Measurements from ENCODE around the gene GNB4.

GNB4 gene

DNA sequence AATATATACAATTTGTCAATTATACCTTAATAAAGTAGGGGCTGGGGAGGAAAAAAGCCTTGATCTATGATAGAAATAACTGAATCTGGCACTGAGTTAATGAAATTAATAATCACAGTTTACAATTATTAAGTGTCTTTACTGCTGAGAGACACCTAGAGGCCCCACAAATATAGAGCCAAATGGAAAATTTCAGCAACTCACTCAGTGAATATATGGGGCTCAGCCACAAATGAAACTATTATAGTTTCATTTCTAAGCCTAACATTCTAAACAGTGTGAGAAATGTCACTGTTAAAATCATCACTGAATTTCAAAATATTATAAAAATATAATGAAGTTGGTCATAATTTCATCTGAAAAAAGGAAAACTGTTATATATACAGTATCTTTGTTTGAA lies 40.3 kb downstream of the GNB4 start:
- peaks cover 15 to 64% (median 38%) of the 10 kb centered on the region in 4 experiments for H3K36me3 ChIP-seq (ENCODE audit: control insufficient read depth in 4 of 4, insufficient read depth in 4 of 4, low read length in 3 of 4)
- CTCF ChIA-PET: interaction anchor here (1.1 kb wide), 1 partner anchor 147 kb away, joined by 3 read pairs; no protein-coding TSS in a partner anchor

GRCh38 chr3:179410331-179410730 lies 40.9 kb downstream of the GNB4 start:
- H3K4me3 ChIP-seq (ENCODE audit: control insufficient read depth in 1 of 7, extremely low read depth in 1 of 7, insufficient read depth in 4 of 7, low read depth in 2 of 7, low read length in 6 of 7): no peak overlapping the region
- POLR2A ChIA-PET: no interaction called here
- DNase-seq: no peak
- H3K27ac ChIP-seq (ENCODE audit: insufficient read depth in 1 of 2, low read depth in 1 of 2, low read length in 2 of 2, poor library complexity in 1 of 2, severe bottlenecking in 2 of 2): no peak overlapping the region
- H3K4me1 ChIP-seq (ENCODE audit: control extremely low read depth in 1 of 4, control insufficient read depth in 4 of 4, insufficient read depth in 4 of 4, low read length in 3 of 4): no peaks in the 10 kb centered on the region
- H3K9me3 ChIP-seq (ENCODE audit: control extremely low read depth in 1 of 5, control insufficient read depth in 4 of 5, insufficient read depth in 2 of 5, low read depth in 1 of 5, low read length in 4 of 5): no peaks in the 10 kb centered on the region
- WGBS (ENCODE audit: insufficient coverage): 86% methylated on average over 1 of the region's 2 CpGs
- H3K36me3 ChIP-seq (ENCODE audit: control insufficient read depth in 4 of 4, insufficient read depth in 4 of 4, low read length in 3 of 4): peaks cover 15 to 66% (median 38%) of the 10 kb centered on the region in 4 experiments
- CTCF ChIA-PET: interaction anchor here (1.1 kb wide), 1 partner anchor 148 kb away, joined by 3 read pairs; no protein-coding TSS in a partner anchor
- H3K27me3 ChIP-seq (replicated peaks in 2 of 5; ENCODE audit: control insufficient read depth in 4 of 5, insufficient read depth in 5 of 5, low read length in 4 of 5): no peaks in the 10 kb centered on the region

More for the DNA sequence above, 40.3 kb downstream of the GNB4 start:
- POLR2A ChIA-PET: no interaction called here
- Histone ChIP-seq H3K4me1 (ENCODE audit: control extremely low read depth in 1 of 4, control insufficient read depth in 4 of 4, insufficient read depth in 4 of 4, low read length in 3 of 4) (no peaks in the 10 kb centered on the region), H3K27me3 (replicated peaks in 2 of 5; ENCODE audit: control insufficient read depth in 4 of 5, insufficient read depth in 5 of 5, low read length in 4 of 5) (no peaks in the 10 kb centered on the region), H3K9me3 (ENCODE audit: control extremely low read depth in 1 of 5, control insufficient read depth in 4 of 5, insufficient read depth in 2 of 5, low read depth in 1 of 5, low read length in 4 of 5) (no peaks in the 10 kb centered on the region), H3K27ac (ENCODE audit: insufficient read depth in 1 of 2, low read depth in 1 of 2, low read length in 2 of 2, poor library complexity in 1 of 2, severe bottlenecking in 2 of 2) (no peak overlapping the region), H3K4me3 (ENCODE audit: control insufficient read depth in 1 of 7, extremely low read depth in 1 of 7, insufficient read depth in 4 of 7, low read depth in 2 of 7, low read length in 6 of 7) (no peak overlapping the region)
- no peak for DNase-seq

- CTCF ChIA-PET: interaction anchor here (1.6 kb wide), 1 partner anchor 18 kb away, joined by 3 read pairs; no protein-coding TSS in a partner anchor
- Histone ChIP-seq H3K4me1 (ENCODE audit: control extremely low read depth in 1 of 4, control insufficient read depth in 4 of 4, insufficient read depth in 4 of 4, low read length in 3 of 4) (no peaks in the 10 kb centered on the region), H3K36me3 (ENCODE audit: control insufficient read depth in 4 of 4, insufficient read depth in 4 of 4, low read length in 3 of 4) (peaks cover 13 to 76% (median 47%) of the 10 kb centered on the region in 4 experiments), H3K9me3 (ENCODE audit: control extremely low read depth in 1 of 5, control insufficient read depth in 4 of 5, insufficient read depth in 2 of 5, low read depth in 1 of 5, low read length in 4 of 5) (no peaks in the 10 kb centered on the region), H3K4me3 (ENCODE audit: control insufficient read depth in 1 of 7, extremely low read depth in 1 of 7, insufficient read depth in 4 of 7, low read depth in 2 of 7, low read length in 6 of 7) (no peak overlapping the region), H3K27ac (ENCODE audit: insufficient read depth in 1 of 2, low read depth in 1 of 2, low read length in 2 of 2, poor library complexity in 1 of 2, severe bottlenecking in 2 of 2) (peak overlapping the region in 1 of 2 experiments; percentile 8), H3K27me3 (replicated peaks in 2 of 5; ENCODE audit: control insufficient read depth in 4 of 5, insufficient read depth in 5 of 5, low read length in 4 of 5) (no peaks in the 10 kb centered on the region)
- no peak for DNase-seq
- POLR2A ChIA-PET: interaction anchor here (1.2 kb wide), 1 partner anchor 23 kb away, joined by 3 read pairs; no protein-coding TSS in a partner anchor
- WGBS (ENCODE audit: insufficient coverage): no CpG with 5 or more reads among the region's 2 CpGs
Measured at GRCh38 chr3:179404307-179404706, 47.0 kb downstream of the GNB4 start.

- peaks cover 13 to 71% (median 43%) of the 10 kb centered on the region in 4 experiments for H3K36me3 ChIP-seq (ENCODE audit: control insufficient read depth in 4 of 4, insufficient read depth in 4 of 4, low read length in 3 of 4)
- ChIA-PET CTCF (interaction anchor here (0.8 to 1.7 kb wide), 4 partner anchors 17 to 160 kb away, joined by 3 to 4 read pairs (median 3); partner anchors contain the start of gene ACTL6A), POLR2A (interaction anchor here (1.1 kb wide), 1 partner anchor 16 kb away, joined by 6 read pairs; no protein-coding TSS in a partner anchor)
- no peak overlapping the region for H3K4me3 ChIP-seq (ENCODE audit: control insufficient read depth in 1 of 7, extremely low read depth in 1 of 7, insufficient read depth in 4 of 7, low read depth in 2 of 7, low read length in 6 of 7)
- H3K9me3 ChIP-seq (ENCODE audit: control extremely low read depth in 1 of 5, control insufficient read depth in 4 of 5, insufficient read depth in 2 of 5, low read depth in 1 of 5, low read length in 4 of 5): no peaks in the 10 kb centered on the region
- no peaks in the 10 kb centered on the region for H3K27me3 ChIP-seq (replicated peaks in 2 of 5; ENCODE audit: control insufficient read depth in 4 of 5, insufficient read depth in 5 of 5, low read length in 4 of 5)
- DNase-seq: no peak
- no peaks in the 10 kb centered on the region for H3K4me1 ChIP-seq (ENCODE audit: control extremely low read depth in 1 of 4, control insufficient read depth in 4 of 4, insufficient read depth in 4 of 4, low read length in 3 of 4)
- peak overlapping the region in 1 of 2 experiments; percentile 40 for H3K27ac ChIP-seq (ENCODE audit: insufficient read depth in 1 of 2, low read depth in 1 of 2, low read length in 2 of 2, poor library complexity in 1 of 2, severe bottlenecking in 2 of 2)
- no CpG with 5 or more reads among the region's 5 CpGs for WGBS (ENCODE audit: insufficient coverage)
Measured at GRCh38 chr3:179402963-179403362, 48.3 kb downstream of the GNB4 start.

DNA sequence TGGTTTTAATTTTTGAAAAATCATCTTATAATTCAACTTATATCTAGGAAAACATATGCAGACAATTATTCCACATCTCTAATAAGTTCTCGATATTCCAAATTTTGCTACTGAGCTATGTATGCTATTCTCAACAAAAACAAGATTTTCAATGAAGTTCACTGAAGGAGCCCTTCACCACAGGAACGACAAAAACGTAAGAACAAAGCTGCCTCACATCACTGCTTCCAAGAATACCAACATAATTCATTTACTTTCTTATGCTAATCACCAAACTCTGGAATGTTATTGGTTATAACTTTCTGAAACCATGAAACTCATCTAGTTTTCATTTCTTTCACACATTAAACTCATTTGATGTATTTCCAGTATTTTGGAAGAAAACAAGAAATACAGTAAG lies 49.7 kb downstream of the GNB4 start:
- Histone ChIP-seq H3K36me3 (ENCODE audit: control insufficient read depth in 4 of 4, insufficient read depth in 4 of 4, low read length in 3 of 4) (peaks cover 12 to 66% (median 39%) of the 10 kb centered on the region in 4 experiments), H3K4me3 (ENCODE audit: control insufficient read depth in 1 of 7, extremely low read depth in 1 of 7, insufficient read depth in 4 of 7, low read depth in 2 of 7, low read length in 6 of 7) (no peak overlapping the region), H3K27ac (ENCODE audit: insufficient read depth in 1 of 2, low read depth in 1 of 2, low read length in 2 of 2, poor library complexity in 1 of 2, severe bottlenecking in 2 of 2) (no peak overlapping the region), H3K4me1 (ENCODE audit: control extremely low read depth in 1 of 4, control insufficient read depth in 4 of 4, insufficient read depth in 4 of 4, low read length in 3 of 4) (no peaks in the 10 kb centered on the region), H3K27me3 (replicated peaks in 2 of 5; ENCODE audit: control insufficient read depth in 4 of 5, insufficient read depth in 5 of 5, low read length in 4 of 5) (no peaks in the 10 kb centered on the region), H3K9me3 (ENCODE audit: control extremely low read depth in 1 of 5, control insufficient read depth in 4 of 5, insufficient read depth in 2 of 5, low read depth in 1 of 5, low read length in 4 of 5) (no peaks in the 10 kb centered on the region)
- ChIA-PET CTCF (interaction anchor here (1.0 kb wide), 1 partner anchor 38 kb away, joined by 3 read pairs; no protein-coding TSS in a partner anchor), POLR2A (no interaction called here)
- WGBS (ENCODE audit: insufficient coverage): 100% methylated on average over 1 of the region's 3 CpGs
- no peak for DNase-seq

DNA sequence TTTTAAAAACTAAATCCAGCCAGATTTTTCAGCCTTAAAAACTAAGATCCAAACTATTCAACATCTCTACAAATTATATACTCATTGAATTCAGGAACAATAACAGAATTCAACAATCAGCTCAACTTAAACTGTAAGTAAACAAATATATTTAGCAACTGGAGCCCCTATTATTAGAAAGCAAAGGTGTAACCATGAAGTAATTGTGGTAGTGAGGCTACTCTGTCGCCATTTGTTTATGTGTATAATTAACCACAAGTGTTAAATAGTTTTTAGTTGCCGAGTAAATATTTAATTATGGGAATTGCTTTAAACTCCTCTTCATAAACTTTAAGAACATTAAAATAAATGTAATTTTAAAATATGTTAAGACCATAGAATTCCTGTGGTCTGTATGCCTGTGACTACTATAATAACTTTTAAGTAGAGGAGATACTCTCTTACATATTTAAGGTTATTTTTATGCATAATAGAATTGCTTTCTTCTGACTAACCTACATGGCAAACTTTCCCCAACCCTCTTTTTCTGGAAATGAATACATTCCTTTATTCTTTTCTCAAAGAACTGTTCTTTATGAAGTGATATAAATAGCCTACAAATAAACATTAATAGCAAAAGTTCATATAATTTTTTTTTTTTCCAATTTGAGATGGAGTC lies 52.6 kb downstream of the GNB4 start:
- POLR2A ChIA-PET: no interaction called here
- peaks cover 13 to 56% (median 35%) of the 10 kb centered on the region in 4 experiments for H3K36me3 ChIP-seq (ENCODE audit: control insufficient read depth in 4 of 4, insufficient read depth in 4 of 4, low read length in 3 of 4)
- CTCF ChIA-PET: interaction anchor here (0.7 kb wide), 1 partner anchor 195 kb away, joined by 3 read pairs; no protein-coding TSS in a partner anchor
- H3K4me1 ChIP-seq (ENCODE audit: control extremely low read depth in 1 of 4, control insufficient read depth in 4 of 4, insufficient read depth in 4 of 4, low read length in 3 of 4): no peaks in the 10 kb centered on the region
- DNase-seq: no peak
- WGBS (ENCODE audit: insufficient coverage): no CpG with 5 or more reads among the region's 2 CpGs
- H3K4me3 ChIP-seq (ENCODE audit: control insufficient read depth in 1 of 7, extremely low read depth in 1 of 7, insufficient read depth in 4 of 7, low read depth in 2 of 7, low read length in 6 of 7): no peak overlapping the region
- no peaks in the 10 kb centered on the region for H3K9me3 ChIP-seq (ENCODE audit: control extremely low read depth in 1 of 5, control insufficient read depth in 4 of 5, insufficient read depth in 2 of 5, low read depth in 1 of 5, low read length in 4 of 5)
- H3K27me3 ChIP-seq (replicated peaks in 2 of 5; ENCODE audit: control insufficient read depth in 4 of 5, insufficient read depth in 5 of 5, low read length in 4 of 5): no peaks in the 10 kb centered on the region
- H3K27ac ChIP-seq (ENCODE audit: insufficient read depth in 1 of 2, low read depth in 1 of 2, low read length in 2 of 2, poor library complexity in 1 of 2, severe bottlenecking in 2 of 2): no peak overlapping the region

GRCh38 chr3:179391906-179392305 lies 59.4 kb downstream of the GNB4 start:
- H3K27ac ChIP-seq (ENCODE audit: insufficient read depth in 1 of 2, low read depth in 1 of 2, low read length in 2 of 2, poor library complexity in 1 of 2, severe bottlenecking in 2 of 2): no peak overlapping the region
- no peaks in the 10 kb centered on the region for H3K27me3 ChIP-seq (replicated peaks in 2 of 5; ENCODE audit: control insufficient read depth in 4 of 5, insufficient read depth in 5 of 5, low read length in 4 of 5)
- H3K36me3 ChIP-seq (ENCODE audit: control insufficient read depth in 4 of 4, insufficient read depth in 4 of 4, low read length in 3 of 4): peaks cover 17 to 41% (median 29%) of the 10 kb centered on the region in 4 experiments
- ChIA-PET CTCF (interaction anchor here (0.8 kb wide), 1 partner anchor 18 kb away, joined by 3 read pairs; no protein-coding TSS in a partner anchor), POLR2A (no interaction called here)
- no CpG with 5 or more reads among the region's 1 CpG for WGBS (ENCODE audit: insufficient coverage)
- no peaks in the 10 kb centered on the region for H3K9me3 ChIP-seq (ENCODE audit: control extremely low read depth in 1 of 5, control insufficient read depth in 4 of 5, insufficient read depth in 2 of 5, low read depth in 1 of 5, low read length in 4 of 5)
- no peak overlapping the region for H3K4me3 ChIP-seq (ENCODE audit: control insufficient read depth in 1 of 7, extremely low read depth in 1 of 7, insufficient read depth in 4 of 7, low read depth in 2 of 7, low read length in 6 of 7)
- no peaks in the 10 kb centered on the region for H3K4me1 ChIP-seq (ENCODE audit: control extremely low read depth in 1 of 4, control insufficient read depth in 4 of 4, insufficient read depth in 4 of 4, low read length in 3 of 4)
- no peak for DNase-seq
